HepG2 (cell line): ENCODE measurements around the gene NCOA5. TPM values are rescaled to one million over a fixed set of nuclear protein-coding genes. Genes with fewer than 3 reads are reported as not detected.

Source experiments
- ARHGAP35 ChIP-seq: sonication (generic); formaldehyde crosslinking; IDR thresholded peaks from 2 replicates; pipeline ENCODE4 v1.9.0; 2022; ENCODE audit warnings: mild to moderate bottlenecking, inconsistent platforms, moderate library complexity, missing genetic modification reagents, borderline replicate concordance
- GATAD2A ChIP-seq: IDR thresholded peaks from 2 replicates; pipeline ENCODE4 v1.6.1; 2016
- IRF2 ChIP-seq: IDR thresholded peaks from 2 replicates; pipeline ENCODE4 v1.6.1; 2018; ENCODE audit warnings: missing genetic modification reagents, missing compliant biosample characterization
- KDM5A ChIP-seq: fragments of 200-600 bp; sonication (generic); IDR thresholded peaks from 2 replicates; pipeline ENCODE4 v1.7.0; 2018; ENCODE audit warnings: antibody characterized with exemption, mild to moderate bottlenecking, low read length, borderline replicate concordance
- PCBP1 ChIP-seq: fragments of 200-400 bp; formaldehyde crosslinking; IDR thresholded peaks from 2 replicates; pipeline ENCODE4 v1.6.1; 2017; ENCODE audit warnings: mild to moderate bottlenecking, low read depth, low read length, borderline replicate concordance
- PPARG ChIP-seq: conservative IDR thresholded peaks from 2 replicates; pipeline ENCODE4 v1.6.1; 2016; ENCODE audit warnings: missing biosample characterization, missing genetic modification reagents
- RARA ChIP-seq: IDR thresholded peaks from 2 replicates; pipeline ENCODE4 v1.6.1; 2016; ENCODE audit warnings: missing genetic modification reagents, missing compliant biosample characterization
- RNF219 ChIP-seq: sonication (generic); formaldehyde crosslinking; IDR thresholded peaks from 2 replicates; pipeline ENCODE4 v1.5.0; 2020; ENCODE audit warnings: mild to moderate bottlenecking, missing genetic modification reagents
- SRSF9 ChIP-seq: fragments of 200-400 bp; formaldehyde crosslinking; IDR thresholded peaks from 2 replicates; pipeline ENCODE4 v1.6.1; 2018; ENCODE audit warnings: borderline replicate concordance, mild to moderate bottlenecking, low read depth, low read length; ENCODE audit not compliant: insufficient read depth, poor library complexity, severe bottlenecking
- TFDP1 ChIP-seq: IDR thresholded peaks from 2 replicates; pipeline ENCODE4 v1.6.1; 2016; ENCODE audit warnings: missing compliant biosample characterization, missing genetic modification reagents, borderline replicate concordance
- ZBTB44 ChIP-seq: sonication (generic); formaldehyde crosslinking; IDR thresholded peaks from 2 replicates; pipeline ENCODE4 v1.4.0; 2020; ENCODE audit warnings: missing genetic modification reagents
- ZNF142 ChIP-seq: sonication (generic); formaldehyde crosslinking; IDR thresholded peaks from 2 replicates; pipeline ENCODE4 v1.4.0; 2020; ENCODE audit warnings: missing genetic modification reagents
- ZNF367 ChIP-seq: sonication (generic); formaldehyde crosslinking; IDR thresholded peaks from 2 replicates; pipeline ENCODE4 v1.4.0; 2020; ENCODE audit warnings: missing genetic modification reagents, borderline replicate concordance
- polyA plus RNA-seq, 8 experiments: library from polyadenylated mRNA; depleted of rRNA in 3 of 8; stranded (reverse) in 7 of 8; unstranded in 1 of 8; fragments of >200 nt; fragmentation: Illumina TruSeq in 4 of 8; extraction: Trizol in 4 of 8; gene quantifications; 2 replicates each; pipeline versions ENCODE4 v1.2.1 to v1.2.3, GENCODE V29; 2011 to 2016; ENCODE audit warnings: low read depth in 4 of 8, missing spikeins in 1 of 8, mixed read lengths in 1 of 8; ENCODE audit not compliant: insufficient read depth in 1 of 8
- total RNA-seq, 5 experiments: library from RNA; depleted of rRNA; stranded (reverse); fragments of >200 nt; fragmentation: Illumina TruSeq; extraction: Trizol; gene quantifications; 2 replicates each; pipeline ENCODE4 v1.2.3, GENCODE V29; 2016; ENCODE audit warnings: low read depth in 1 of 5

NCOA5 gene
- total and polyA plus RNA-seq, 2 of the 13 experiments (the other 11 are each of a cell fraction or from before 2014, with no cell fraction given), result 16.5 to 28.4 TPM

- no peak for TF ChIP-seq ZNF142
- TF ChIP-seq RARA (CRISPR knock-in tag), result 0 out of 2 replicates have a peak, but pooled peaks have one; percentile 14
- no peak for TF ChIP-seq ZNF367 (CRISPR knock-in tag)
- TF ChIP-seq ARHGAP35 (CRISPR knock-in tag), result no peak
- no peak; the same call in 1 of the 2 replicates for TF ChIP-seq GATAD2A (CRISPR knock-in tag)
- TF ChIP-seq ZBTB44, result no peak
- no peak for TF ChIP-seq TFDP1 (CRISPR knock-in tag)
- TF ChIP-seq PCBP1, result no peak
- TF ChIP-seq RNF219 (CRISPR knock-in tag), result no peak
- no peak for TF ChIP-seq PPARG (CRISPR knock-in tag)
- TF ChIP-seq IRF2, result no peak
- no peak for TF ChIP-seq KDM5A
- no peak for TF ChIP-seq SRSF9
Observed at GRCh38 chr20:46085179-46085851, 4.4 kb downstream of the NCOA5 start (continued).
